ENCODE data around the gene HYOU1. TPM values are rescaled to one million over a fixed set of nuclear protein-coding genes. Genes with fewer than 3 reads are reported as not detected.
"Not testable (repeated sequence)": the region's sequence is repeated elsewhere in the genome, so short reads cannot be mapped to it uniquely, and the experiment has no call there.

The HYOU1 gene
- total RNA-seq, 4 donors from 2014 or later: 36.1 to 57.5 (median 52.7) TPM

GRCh38 chr11:119062779-119063178 is 5.8 kb upstream of the HYOU1 start:
- no peak for DNase-seq (ENCODE audit: extremely low spot score)
- no peaks in the 10 kb centered on the region for H3K36me3 ChIP-seq
- H3K4me3 ChIP-seq: no peak overlapping the region
- TF ChIP-seq POLR2AphosphoS5 (IDR thresholded peaks at IDR 0.05): no peak
- TF ChIP-seq EP300 (IDR thresholded peaks at IDR 0.05): no peak
- TF ChIP-seq POLR2A (IDR thresholded peaks at IDR 0.05; ENCODE audit: low read depth): no peak
- no peak for TF ChIP-seq CTCF (IDR thresholded peaks at IDR 0.05)
- 49% methylated on average over 4 of the region's 5 CpGs for WGBS
- peaks cover 16 to 39% (median 34%) of the 10 kb centered on the region in 4 donors for H3K4me1 ChIP-seq
- H3K9me3 ChIP-seq: no peaks in the 10 kb centered on the region
- no peak overlapping the region for H3K27ac ChIP-seq (replicated peaks in 1 of 4)
- H3K27me3 ChIP-seq: no peaks in the 10 kb centered on the region
- intact Hi-C loops (cut with DNase I): no loop called here

GRCh38 chr11:119061256-119061655 is 4.3 kb upstream of the HYOU1 start:
- no peak overlapping the region for H3K4me3 ChIP-seq
- H3K27me3 ChIP-seq: no peaks in the 10 kb centered on the region
- WGBS: 99% methylated on average over 3 of the region's 3 CpGs
- H3K27ac ChIP-seq (replicated peaks in 1 of 4): no peak overlapping the region
- intact Hi-C loops (cut with DNase I): no loop called here
- DNase-seq (ENCODE audit: extremely low spot score): no peak
- no peaks in the 10 kb centered on the region for H3K9me3 ChIP-seq
- no peak for TF ChIP-seq CTCF (IDR thresholded peaks at IDR 0.05)
- no peak for TF ChIP-seq POLR2AphosphoS5 (IDR thresholded peaks at IDR 0.05)
- no peak for TF ChIP-seq POLR2A (IDR thresholded peaks at IDR 0.05; ENCODE audit: low read depth)
- no peak for TF ChIP-seq EP300 (IDR thresholded peaks at IDR 0.05)
- H3K4me1 ChIP-seq: peaks cover 9 to 35% (median 30%) of the 10 kb centered on the region in 4 donors
- no peaks in the 10 kb centered on the region for H3K36me3 ChIP-seq

- DNase-seq (ENCODE audit: extremely low spot score); H3K9me3 ChIP-seq; H3K27me3 ChIP-seq; H3K4me3 ChIP-seq; intact Hi-C loops (cut with DNase I); H3K27ac ChIP-seq (replicated peaks in 1 of 4): not testable (repeated sequence)
- Histone ChIP-seq H3K36me3 (peaks cover 4 to 15% (median 13%) of the 10 kb centered on the region in 4 donors), H3K4me1 (peaks cover 13 to 40% (median 33%) of the 10 kb centered on the region in 4 donors)
- WGBS: 90% methylated on average over 6 of the region's 35 CpGs
These were observed 2.1 kb upstream of the HYOU1 start for GRCh38 chr11:119059128-119059527.

GRCh38 chr11:119056421-119056999 is 495 bp downstream of the HYOU1 start:
- intact Hi-C loops (cut with DNase I): no loop called here
- H3K27ac ChIP-seq (replicated peaks in 1 of 4): peak overlapping the region; percentile 88 to 94 (median 93)
- no peaks in the 10 kb centered on the region for H3K9me3 ChIP-seq
- H3K4me3 ChIP-seq: peak overlapping the region; percentile 72 to 99 (median 98)
- no peaks in the 10 kb centered on the region for H3K27me3 ChIP-seq
- 0% methylated on average over 15 of the region's 48 CpGs for WGBS
- TF ChIP-seq POLR2A (IDR thresholded peaks at IDR 0.05; ENCODE audit: low read depth) (no peak), EP300 (IDR thresholded peaks at IDR 0.05) (no peak), CTCF (IDR thresholded peaks at IDR 0.05) (no peak), POLR2AphosphoS5 (IDR thresholded peaks at IDR 0.05) (no peak)
- peaks cover 13 to 30% (median 25%) of the 10 kb centered on the region in 4 donors for H3K4me1 ChIP-seq
- peaks cover 28 to 41% (median 39%) of the 10 kb centered on the region in 4 donors for H3K36me3 ChIP-seq
- no peak for DNase-seq (ENCODE audit: extremely low spot score)

GRCh38 chr11:119055901-119056300 is 1.1 kb downstream of the HYOU1 start:
- no peak for DNase-seq (ENCODE audit: extremely low spot score)
- no peak for TF ChIP-seq CTCF (IDR thresholded peaks at IDR 0.05)
- TF ChIP-seq EP300 (IDR thresholded peaks at IDR 0.05): no peak
- TF ChIP-seq POLR2AphosphoS5 (IDR thresholded peaks at IDR 0.05): no peak
- no peak for TF ChIP-seq POLR2A (IDR thresholded peaks at IDR 0.05; ENCODE audit: low read depth)
- peaks cover 13 to 30% (median 25%) of the 10 kb centered on the region in 4 donors for H3K4me1 ChIP-seq
- H3K4me3 ChIP-seq: peak overlapping the region; percentile 72 to 99 (median 98)
- no peaks in the 10 kb centered on the region for H3K9me3 ChIP-seq
- intact Hi-C loops (cut with DNase I): no loop called here
- WGBS: 35% methylated on average over 6 of the region's 6 CpGs
- peak overlapping the region in 3 of 4 donors; percentile 88 to 94 (median 92) for H3K27ac ChIP-seq (replicated peaks in 1 of 4)
- H3K27me3 ChIP-seq: no peaks in the 10 kb centered on the region
- peaks cover 34 to 47% (median 45%) of the 10 kb centered on the region in 4 donors for H3K36me3 ChIP-seq

Data from esophagus muscularis mucosa (tissue), 4 donors.